A549 (cell line): Measurements from ENCODE around the gene DNAH8. TPM values are rescaled to one million over a fixed set of nuclear protein-coding genes. Genes with fewer than 3 reads are reported as not detected.

Experiments
- ATAC-seq, 2 experiments: fragments of 200-7000 bp in 1 of 2; fragments of >200 bp in 1 of 2; cut with Nextera tagmentation in 1 of 2; cut with Tn5 transposase in 1 of 2; 3 replicates each; pipeline versions ENCODE4 v1.8.0 to v1.9.1; 2018 to 2020; ENCODE audit warnings: mild to moderate bottlenecking in 1 of 2, moderate library complexity in 1 of 2
- CTCF ChIA-PET: fragments of 300-600 bp; sonication (Branson Sonifier 250); formaldehyde crosslinking; extraction: SDS; loops from one replicate; lab custom pipeline; 2021; ENCODE audit warnings: antibody characterized with exemption, inconsistent platforms; lab: Yijun Ruan, JAX
- POLR2A ChIA-PET: fragments of 350-600 bp; formaldehyde crosslinking; extraction: SDS; loops from one replicate; lab custom pipeline; 2021; ENCODE audit warnings: antibody characterized with exemption, inconsistent platforms; lab: Yijun Ruan, JAX
- DNase-seq, 2 experiments: peaks; one replicate each; pipeline versions ENCODE4 v3.0.0 to v3.0.0-alpha.2; 2011 to 2016; ENCODE audit warnings: low read depth in 1 of 2, low spot score in 1 of 2
- FAIRE-seq: peaks from 2 replicates; lab custom pipeline; 2011; peaks lifted over from hg19 to GRCh38; lab: Jason Lieb, UNC
- H3K27ac ChIP-seq, 2 experiments: fragments of >200 bp; sonication (Bioruptor Twin); formaldehyde crosslinking; 3 replicates each; pipeline ENCODE4 v1.5.1; 2016 to 2017
- H3K4me1 ChIP-seq: fragments of >200 bp; sonication (Bioruptor Twin); formaldehyde crosslinking; 3 replicates; pipeline ENCODE4 v1.6.1; 2016
- H3K4me2 ChIP-seq: fragments of >200 bp; sonication (Bioruptor Twin); formaldehyde crosslinking; 3 replicates; pipeline ENCODE4 v1.6.1; 2016
- H3K4me3 ChIP-seq: fragments of >200 bp; sonication (Bioruptor Twin); formaldehyde crosslinking; 3 replicates; pipeline ENCODE4 v1.5.1; 2016
- H3K9me3 ChIP-seq: fragments of >200 bp; sonication (Bioruptor Twin); formaldehyde crosslinking; 3 replicates; pipeline ENCODE4 v1.6.1; 2016
- ATOH8 ChIP-seq: fragments of 250-450 bp; sonication (Bioruptor Pico); IDR thresholded peaks from 2 replicates; pipeline ENCODE4 v1.5.0; 2020; ENCODE audit warnings: low read depth, mild to moderate bottlenecking, moderate library complexity
- BCL3 ChIP-seq: fragments of >200 bp; sonication (Bioruptor Twin); formaldehyde crosslinking; IDR thresholded peaks from 3 replicates; pipeline ENCODE4 v1.6.1; 2016
- BHLHE40 ChIP-seq: IDR thresholded peaks from 2 replicates; pipeline ENCODE4 v1.6.1; 2012; ENCODE audit warnings: low read depth, low read length, inconsistent platforms
- CHD4 ChIP-seq: fragments of 200-600 bp; sonication (generic); IDR thresholded peaks from 2 replicates; pipeline ENCODE4 v1.6.1; 2016; ENCODE audit warnings: antibody characterized with exemption, mild to moderate bottlenecking, borderline replicate concordance
- CTCF ChIP-seq: fragments of >200 bp; sonication (Bioruptor Twin); formaldehyde crosslinking; IDR thresholded peaks from 3 replicates; pipeline ENCODE4 v1.5.1; 2016
- EP300 ChIP-seq, 2 experiments: fragments of >200 bp; sonication (Bioruptor Twin); formaldehyde crosslinking; IDR thresholded peaks; 2 replicates in 1 of 2; 3 replicates in 1 of 2; pipeline ENCODE4 v1.6.1; 2016 to 2017
- FOXS1 ChIP-seq: fragments of 250-450 bp; sonication (Bioruptor Pico); IDR thresholded peaks from 2 replicates; pipeline ENCODE4 v1.5.0; 2020; ENCODE audit warnings: mild to moderate bottlenecking, moderate library complexity
- HOXA7 ChIP-seq: fragments of 250-450 bp; sonication (Bioruptor Pico); IDR thresholded peaks from 2 replicates; pipeline ENCODE4 v1.5.0; 2020; ENCODE audit warnings: mild to moderate bottlenecking, moderate library complexity
- HOXB5 ChIP-seq: fragments of 250-450 bp; sonication (Bioruptor Pico); IDR thresholded peaks from 2 replicates; pipeline ENCODE4 v1.5.0; 2020; ENCODE audit warnings: mild to moderate bottlenecking, moderate library complexity
- KDM5A ChIP-seq: fragments of 200-600 bp; sonication (generic); IDR thresholded peaks from 2 replicates; pipeline ENCODE4 v1.6.1; 2016; ENCODE audit warnings: antibody characterized with exemption, mild to moderate bottlenecking
- MAFK ChIP-seq: fragments of 450-650 bp; IDR thresholded peaks from 2 replicates; pipeline ENCODE4 v1.6.1; 2014; ENCODE audit not compliant: partially characterized antibody
- MAZ ChIP-seq: fragments of 150-350 bp; IDR thresholded peaks from 2 replicates; pipeline ENCODE4 v1.6.1; 2014; ENCODE audit warnings: antibody characterized with exemption, low read depth, low read length, borderline replicate concordance
- MYC ChIP-seq: IDR thresholded peaks from 2 replicates; pipeline ENCODE4 v1.6.1; 2012; ENCODE audit warnings: mild to moderate bottlenecking, inconsistent platforms, low read length, improper control_type of control experiment, borderline replicate concordance
- NFE2L2 ChIP-seq: fragments of 150-350 bp; conservative IDR thresholded peaks from 2 replicates; pipeline ENCODE4 v1.6.1; 2014; ENCODE audit warnings: low read length
- NPAS2 ChIP-seq: fragments of 250-450 bp; sonication (Bioruptor Pico); IDR thresholded peaks from 2 replicates; pipeline ENCODE4 v1.8.0; 2022; ENCODE audit warnings: mild to moderate bottlenecking, moderate library complexity, borderline replicate concordance
- POLR2A ChIP-seq: IDR thresholded peaks from 2 replicates; pipeline ENCODE4 v1.6.1; 2012; ENCODE audit warnings: mild to moderate bottlenecking, low read length
- RAD21 ChIP-seq, 2 experiments: fragments of >200 bp in 1 of 2; sonication (Bioruptor Twin) in 1 of 2; formaldehyde crosslinking in 1 of 2; IDR thresholded peaks in 1 of 2; conservative IDR thresholded peaks in 1 of 2; 2 replicates in 1 of 2; 3 replicates in 1 of 2; pipeline ENCODE4 v1.6.1; 2012 to 2018; ENCODE audit warnings: inconsistent platforms in 1 of 2
- RCOR1 ChIP-seq: fragments of 150-350 bp; IDR thresholded peaks from 2 replicates; pipeline ENCODE4 v1.6.1; 2014; ENCODE audit warnings: antibody characterized with exemption, low read length, low read depth
- USF2 ChIP-seq: fragments of 450-650 bp; IDR thresholded peaks from 2 replicates; pipeline ENCODE4 v1.6.1; 2014; ENCODE audit warnings: antibody characterized with exemption
- ZC3H11A ChIP-seq: fragments of 450-650 bp; IDR thresholded peaks from 2 replicates; pipeline ENCODE4 v1.6.1; 2014; ENCODE audit warnings: antibody characterized with exemption, mild to moderate bottlenecking
- ZNF302 ChIP-seq: fragments of 250-450 bp; sonication (Bioruptor Pico); IDR thresholded peaks from 2 replicates; pipeline ENCODE4 v1.9.0; 2021; ENCODE audit warnings: inconsistent platforms, mild to moderate bottlenecking, moderate library complexity
- ZSCAN20 ChIP-seq: fragments of 250-450 bp; sonication (Bioruptor Pico); IDR thresholded peaks from 2 replicates; pipeline ENCODE4 v1.8.0; 2022; ENCODE audit warnings: mild to moderate bottlenecking, moderate library complexity
- WGBS: methylation state at CpG from one replicate; pipeline ENCODE4 v1.1.6; 2017; ENCODE audit errors: missing lambda C conversion rate; 5-methylcytosine and 5-hydroxymethylcytosine counted together
- polyA plus RNA-seq, 4 experiments: library from polyadenylated mRNA; depleted of rRNA in 3 of 4; stranded (reverse); fragments of >200 nt; fragmentation: RNase III in 1 of 4; extraction: RNeasy Plus Mini Kit Qiagen cat#74134 plus additional on column Dnase treatment in 1 of 4; gene quantifications; 2 replicates in 3 of 4; 3 replicates in 1 of 4; pipeline ENCODE4 v1.2.3, GENCODE V29; 2011 to 2017
- TF ChIP-seq, protein P1 (sequence below): IDR thresholded peaks from 2 replicates; pipeline ENCODE4 v1.6.1; 2012

The DNAH8 gene
- polyA plus RNA-seq, 2 of the 4 experiments (the other 2 are of a cell fraction), result not detected

GRCh38 chr6:39005774-39006173 lies 290.7 kb downstream of the DNAH8 start:
- no peak for DNase-seq
- Histone ChIP-seq H3K27ac (no peak overlapping the region), H3K9me3 (no peaks in the 10 kb centered on the region), H3K4me1 (no peaks in the 10 kb centered on the region), H3K4me3 (no peak overlapping the region), H3K4me2 (no peak overlapping the region)
- no peak for ATAC-seq
- TF ChIP-seq USF2 (no peak), ATOH8 (CRISPR knock-in tag) (no peak)
- FAIRE-seq, result no peak
- 4% methylated on average over 3 of the region's 3 CpGs for WGBS
- POLR2A ChIA-PET, result no interaction called here
- CTCF ChIA-PET, result no interaction called here

DNA sequence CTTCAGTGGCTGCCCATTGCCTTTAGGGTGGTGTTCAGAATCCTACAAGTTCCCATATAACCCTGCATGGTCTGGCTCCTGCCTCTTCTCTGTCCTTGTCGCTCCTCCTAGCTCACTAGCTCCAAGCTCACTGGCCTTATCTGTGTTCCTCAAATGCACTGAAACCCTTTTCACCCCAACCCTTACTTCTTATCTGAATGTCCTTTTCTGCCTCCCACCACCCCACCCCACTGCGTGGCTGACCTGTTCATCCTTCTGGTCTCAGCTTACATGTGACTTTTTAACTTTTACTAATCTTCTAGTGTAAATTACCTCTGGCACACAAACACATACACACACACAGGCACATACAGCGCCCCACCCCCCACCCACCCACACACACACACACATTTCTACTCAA lies 292.5 kb downstream of the DNAH8 start:
- 0% methylated on average over 1 of the region's 3 CpGs for WGBS
- FAIRE-seq, result no peak
- H3K4me2 ChIP-seq, result no peak overlapping the region
- ATAC-seq, result no peak
- no peak overlapping the region for H3K4me3 ChIP-seq
- POLR2A ChIA-PET, result no interaction called here
- H3K9me3 ChIP-seq, result no peaks in the 10 kb centered on the region
- no peak for TF ChIP-seq ZSCAN20 (CRISPR knock-in tag)
- TF ChIP-seq CTCF, result no peak
- no peak for TF ChIP-seq BHLHE40
- TF ChIP-seq HOXB5 (CRISPR knock-in tag), result no peak
- TF ChIP-seq POLR2A, result no peak
- no peak for TF ChIP-seq ZNF302 (CRISPR knock-in tag)
- no peak for TF ChIP-seq MAFK
- TF ChIP-seq ATOH8 (CRISPR knock-in tag), result no peak
- no peak for TF ChIP-seq MYC
- TF ChIP-seq RAD21 (conservative IDR thresholded peaks at IDR 0.05 in 1 of 2, IDR thresholded peaks at IDR 0.05 in 1 of 2), result no peak
- TF ChIP-seq, protein P1, sequence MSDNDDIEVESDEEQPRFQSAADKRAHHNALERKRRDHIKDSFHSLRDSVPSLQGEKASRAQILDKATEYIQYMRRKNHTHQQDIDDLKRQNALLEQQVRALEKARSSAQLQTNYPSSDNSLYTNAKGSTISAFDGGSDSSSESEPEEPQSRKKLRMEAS, result no peak
- TF ChIP-seq NPAS2, result no peak
- no peak for TF ChIP-seq BCL3
- no peak for TF ChIP-seq RCOR1
- no peak for TF ChIP-seq FOXS1 (CRISPR knock-in tag)
- no peak for TF ChIP-seq ZC3H11A
- no peak for DNase-seq
- CTCF ChIA-PET, result no interaction called here
- no peaks in the 10 kb centered on the region for H3K4me1 ChIP-seq
- H3K27ac ChIP-seq, result no peak overlapping the region

DNA sequence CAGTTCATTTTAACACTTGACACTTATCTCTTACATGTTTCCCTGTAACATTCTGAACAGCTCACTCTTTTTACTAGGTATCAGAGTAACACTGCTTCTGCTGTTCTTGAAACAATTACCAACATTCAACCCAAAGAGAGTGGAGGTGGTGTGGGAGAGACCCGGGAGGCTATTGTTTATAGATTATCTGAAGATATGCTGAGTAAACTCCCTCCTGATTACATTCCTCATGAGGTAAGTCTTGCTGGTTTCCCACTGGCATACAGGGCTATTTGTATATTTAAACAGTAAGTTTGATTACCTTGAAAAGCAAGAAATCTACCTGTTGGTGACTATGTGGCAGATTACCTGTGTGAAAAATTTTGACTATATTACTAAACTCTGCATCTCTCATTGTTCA lies 293.6 kb downstream of the DNAH8 start:
- TF ChIP-seq CHD4 (no peak), KDM5A (no peak), ZSCAN20 (CRISPR knock-in tag) (no peak), MAZ (no peak), EP300 (IDR thresholded peaks at IDR 0.05) (no peak), HOXA7 (CRISPR knock-in tag) (no peak), NFE2L2 (no peak)
- FAIRE-seq, result no peak
- Histone ChIP-seq H3K9me3 (no peaks in the 10 kb centered on the region), H3K4me3 (no peak overlapping the region), H3K4me2 (no peak overlapping the region), H3K27ac (no peak overlapping the region), H3K4me1 (no peaks in the 10 kb centered on the region)
- 6% methylated on average over 1 of the region's 1 CpG for WGBS
- ATAC-seq, result no peak
- no peak for DNase-seq
- ChIA-PET POLR2A (no interaction called here), CTCF (interaction anchor here (0.7 to 0.8 kb wide), 2 partner anchors 9 to 136 kb away, joined by 3 read pairs; no protein-coding TSS in a partner anchor)
